GM19025 (cell line): ENCODE results near the gene FBLIM1.

ENCODE experiments used
- ATAC-seq: cut with Tn5 transposase; IDR thresholded peaks from one replicate; pipeline ENCODE4 v1.9.1; 2021; ENCODE audit warnings: mild to moderate bottlenecking, low read depth, moderate library complexity; ENCODE audit not compliant: unreplicated experiment

FBLIM1 gene

GRCh38 chr1:15747378-15747777, 11.2 kb upstream of the FBLIM1 start:
- no peak for ATAC-seq

GRCh38 chr1:15748264-15748663, 10.3 kb upstream of the FBLIM1 start:
- ATAC-seq = no peak

GRCh38 chr1:15748690-15749398, 9.8 kb upstream of the FBLIM1 start:
- no peak for ATAC-seq

GRCh38 chr1:15749399-15750291, 8.9 kb upstream of the FBLIM1 start:
- ATAC-seq = no peak

- no peak for ATAC-seq
Observed at GRCh38 chr1:15750924-15751323, 7.7 kb upstream of the FBLIM1 start.

GRCh38 chr1:15751717-15752116, 6.9 kb upstream of the FBLIM1 start:
- ATAC-seq = no peak

GRCh38 chr1:15753776-15754175, 4.8 kb upstream of the FBLIM1 start:
- no peak for ATAC-seq

- no peak for ATAC-seq
Observed at GRCh38 chr1:15755021-15755645, 3.5 kb upstream of the FBLIM1 start.

- no peak for ATAC-seq
Observed at GRCh38 chr1:15755646-15756040, 3.0 kb upstream of the FBLIM1 start.

- ATAC-seq = no peak
Observed at GRCh38 chr1:15756143-15757015, 2.2 kb upstream of the FBLIM1 start.

GRCh38 chr1:15757016-15757543, 1.5 kb upstream of the FBLIM1 start:
- no peak for ATAC-seq

- ATAC-seq = no peak
Observed at GRCh38 chr1:15757575-15758342, 836 bp upstream of the FBLIM1 start.

- ATAC-seq = no peak
Observed at GRCh38 chr1:15758953-15759661, 512 bp downstream of the FBLIM1 start.

- no peak for ATAC-seq
Observed at GRCh38 chr1:15760520-15761211, 2.1 kb downstream of the FBLIM1 start.

- no peak for ATAC-seq
Observed at GRCh38 chr1:15761366-15762128, 3.0 kb downstream of the FBLIM1 start.

- ATAC-seq = no peak
Observed at GRCh38 chr1:15762546-15762945, 4.0 kb downstream of the FBLIM1 start.

GRCh38 chr1:15764269-15764764, 5.7 kb downstream of the FBLIM1 start:
- no peak for ATAC-seq
